ENCODE results near the gene SAMD4B.
A peak's percentile ranks its signal among the peaks of the same experiment; 100 is the strongest.

Gene SAMD4B

GRCh38 chr19:39334444-39334976 lies 7.7 kb upstream of the SAMD4B start:
- no peak for DNase-seq

- peak; percentile 19 to 43 (median 38) for DNase-seq
Observed at GRCh38 chr19:39335168-39335548, 7.1 kb upstream of the SAMD4B start.

GRCh38 chr19:39336483-39336882 lies 5.7 kb upstream of the SAMD4B start:
- DNase-seq: no peak

GRCh38 chr19:39339674-39340073 lies 2.5 kb upstream of the SAMD4B start:
- DNase-seq: no peak

- DNase-seq: peak in 2 of 4 experiments; percentile 26 to 31
Observed at GRCh38 chr19:39340156-39340555, 2.1 kb upstream of the SAMD4B start.

GRCh38 chr19:39341129-39341718 lies 997 bp upstream of the SAMD4B start:
- peak in 3 of 4 experiments; percentile 48 to 63 (median 54) for DNase-seq

- DNase-seq: peak in 1 of 4 experiments; percentile 18
Observed at GRCh38 chr19:39342647-39343305, 555 bp downstream of the SAMD4B start.

GRCh38 chr19:39345956-39346355 lies 3.7 kb downstream of the SAMD4B start:
- no peak for DNase-seq

GRCh38 chr19:39347332-39348164 lies 5.3 kb downstream of the SAMD4B start:
- no peak for DNase-seq

GRCh38 chr19:39349326-39349725 lies 7.1 kb downstream of the SAMD4B start:
- no peak for DNase-seq

GRCh38 chr19:39350156-39350555 lies 7.9 kb downstream of the SAMD4B start:
- DNase-seq: no peak

GRCh38 chr19:39351537-39352064 lies 9.4 kb downstream of the SAMD4B start:
- peak; percentile 26 to 42 (median 40) for DNase-seq

GRCh38 chr19:39352381-39353255 lies 10.4 kb downstream of the SAMD4B start:
- no peak for DNase-seq

- no peak for DNase-seq
Observed at GRCh38 chr19:39355253-39355652, 13.0 kb downstream of the SAMD4B start.

GRCh38 chr19:39356073-39356472 lies 13.9 kb downstream of the SAMD4B start:
- DNase-seq: no peak

- DNase-seq: no peak
Observed at GRCh38 chr19:39356647-39357046, 14.4 kb downstream of the SAMD4B start.

- DNase-seq: no peak
Observed at GRCh38 chr19:39359026-39359425, 16.8 kb downstream of the SAMD4B start.

- DNase-seq: no peak
Observed at GRCh38 chr19:39360599-39360998, 18.4 kb downstream of the SAMD4B start.

- no peak for DNase-seq
Observed at GRCh38 chr19:39362682-39363657, 20.7 kb downstream of the SAMD4B start.

- no peak for DNase-seq
Observed at GRCh38 chr19:39363901-39364457, 21.8 kb downstream of the SAMD4B start.
